Astrocyte of the cerebellum (primary cell): ENCODE measurements around the gene TAF15.

Source experiments
- DNase-seq: peaks from one replicate; pipeline ENCODE4 v3.0.0-alpha.2; 2011; ENCODE audit warnings: low read depth
- H3K4me3 ChIP-seq: 2 replicates; pipeline ENCODE4 v1.5.1; 2011; ENCODE audit warnings: mild to moderate bottlenecking, low read depth, low read length, moderate library complexity
- CTCF ChIP-seq: IDR thresholded peaks from 2 replicates; pipeline ENCODE4 v1.5.1; 2012; ENCODE audit warnings: low read length, low read depth, moderate library complexity, mild to moderate bottlenecking; ENCODE audit errors: missing control alignments
- in situ Hi-C: cut with HindIII; loops from 2 replicates; pipeline ENCODE4 v1.10.0; 2017; ENCODE audit warnings: low sequenced_read_pairs

TAF15 gene

GRCh38 chr17:35773679-35774425 lies 35.4 kb upstream of the TAF15 start:
- in situ Hi-C loops, result no loop called here
- no peak for TF ChIP-seq CTCF
- no peak overlapping the region for H3K4me3 ChIP-seq
- no peak for DNase-seq

- no peak for TF ChIP-seq CTCF
Observed at GRCh38 chr17:35774499-35774898, 34.8 kb upstream of the TAF15 start.

GRCh38 chr17:35775039-35775438 lies 34.2 kb upstream of the TAF15 start:
- TF ChIP-seq CTCF, result no peak
- no peak for DNase-seq
- H3K4me3 ChIP-seq, result no peak overlapping the region
- in situ Hi-C loops, result no loop called here

More at GRCh38 chr17:35774499-35774898, 34.8 kb upstream of the TAF15 start:
- in situ Hi-C loops, result no loop called here
- DNase-seq, result peak; percentile 37
- no peak overlapping the region for H3K4me3 ChIP-seq

GRCh38 chr17:35775583-35775982 lies 33.7 kb upstream of the TAF15 start:
- TF ChIP-seq CTCF, result no peak
- in situ Hi-C loops, result no loop called here

GRCh38 chr17:35778641-35779196 lies 30.6 kb upstream of the TAF15 start:
- DNase-seq, result no peak
- in situ Hi-C loops, result no loop called here
- TF ChIP-seq CTCF, result no peak
- H3K4me3 ChIP-seq, result no peak overlapping the region

More at GRCh38 chr17:35775583-35775982, 33.7 kb upstream of the TAF15 start:
- no peak overlapping the region for H3K4me3 ChIP-seq
- DNase-seq, result no peak

- in situ Hi-C loops, result no loop called here
- no peak overlapping the region for H3K4me3 ChIP-seq
- no peak for TF ChIP-seq CTCF
- DNase-seq, result no peak
Observed at GRCh38 chr17:35780950-35781349, 28.3 kb upstream of the TAF15 start.
